WTC11 (cell line): ENCODE results near the gene SUPT20H. TPM values are rescaled to one million over a fixed set of nuclear protein-coding genes. Genes with fewer than 3 reads are reported as not detected.

Experiments
- ATAC-seq: fragments of 200-7000 bp; cut with Tn5 transposase; 2 replicates; pipeline ENCODE4 v1.10.0; 2021; ENCODE audit warnings: mild to moderate bottlenecking, moderate library complexity
- CTCF ChIA-PET: fragments of 300-600 bp; sonication (Branson Sonifier 250); formaldehyde crosslinking; loops from one replicate; lab custom pipeline; 2021; ENCODE audit warnings: antibody characterized with exemption; lab: Charles Lee
- POLR2A ChIA-PET: fragments of 350-600 bp; sonication (Branson Sonifier 250); formaldehyde crosslinking; loops from one replicate; lab custom pipeline; 2021; ENCODE audit warnings: antibody characterized with exemption; lab: Charles Lee
- DNase-seq: peaks from one replicate; pipeline ENCODE4 v3.0.0; 2021; ENCODE audit warnings: low spot score
- H3K27ac Mint-ChIP-seq: 2 replicates; pipeline ENCODE4 v1.8.0; 2021; ENCODE audit warnings: mixed read lengths
- H3K27me3 Mint-ChIP-seq: 2 replicates; pipeline ENCODE4 v1.8.0; 2021; ENCODE audit warnings: low read depth, mild to moderate bottlenecking, moderate library complexity, mixed read lengths
- H3K36me3 Mint-ChIP-seq: 2 replicates; pipeline ENCODE4 v1.8.0; 2021; ENCODE audit warnings: mixed read lengths
- H3K4me1 Mint-ChIP-seq: 2 replicates; pipeline ENCODE4 v1.8.0; 2022; ENCODE audit warnings: mixed read lengths
- H3K4me3 Mint-ChIP-seq: 2 replicates; pipeline ENCODE4 v1.8.0; 2021; ENCODE audit warnings: mild to moderate bottlenecking, moderate library complexity, mixed read lengths
- H3K9me3 Mint-ChIP-seq: 2 replicates; pipeline ENCODE4 v1.8.0; 2021; ENCODE audit warnings: mixed read lengths
- ATF6 ChIP-seq: sonication (generic); formaldehyde crosslinking; IDR thresholded peaks from 2 replicates; pipeline ENCODE4 v1.8.1; 2023; ENCODE audit warnings: mild to moderate bottlenecking, missing genetic modification reagents
- FOXK1 ChIP-seq: sonication (generic); formaldehyde crosslinking; IDR thresholded peaks from 2 replicates; pipeline ENCODE4 v1.8.0; 2022; ENCODE audit warnings: mild to moderate bottlenecking, moderate library complexity, missing genetic modification reagents
- FOXP1 ChIP-seq: sonication (generic); formaldehyde crosslinking; IDR thresholded peaks from 2 replicates; pipeline ENCODE4 v1.8.0; 2022; ENCODE audit warnings: missing genetic modification reagents, mild to moderate bottlenecking, moderate library complexity, borderline replicate concordance
- GRHL2 ChIP-seq: fragments of 250-450 bp; sonication (Bioruptor Pico); IDR thresholded peaks from 2 replicates; pipeline ENCODE4 v1.8.0; 2022; ENCODE audit warnings: mild to moderate bottlenecking, moderate library complexity; ENCODE audit not compliant: insufficient replicate concordance, severe bottlenecking
- GTF2I ChIP-seq: fragments of 250-450 bp; sonication (Bioruptor Pico); conservative IDR thresholded peaks from 2 replicates; pipeline ENCODE4 v1.4.0; 2021; ENCODE audit warnings: mild to moderate bottlenecking
- HMGA2 ChIP-seq: fragments of 250-450 bp; sonication (Bioruptor Pico); IDR thresholded peaks from 2 replicates; pipeline ENCODE4 v1.4.0; 2021; ENCODE audit warnings: mild to moderate bottlenecking, moderate library complexity
- KAT7 ChIP-seq: sonication (generic); formaldehyde crosslinking; IDR thresholded peaks from 2 replicates; pipeline ENCODE4 v1.8.1; 2023; ENCODE audit warnings: missing genetic modification reagents, mild to moderate bottlenecking, borderline replicate concordance
- MYBL2 ChIP-seq: sonication (generic); formaldehyde crosslinking; IDR thresholded peaks from 2 replicates; pipeline ENCODE4 v1.8.1; 2023; ENCODE audit warnings: mild to moderate bottlenecking, moderate library complexity, missing genetic modification reagents
- NFATC4 ChIP-seq: fragments of 250-450 bp; sonication (Bioruptor Pico); IDR thresholded peaks from 2 replicates; pipeline ENCODE4 v1.9.0; 2021; ENCODE audit warnings: mild to moderate bottlenecking
- NR1H2 ChIP-seq: sonication (generic); formaldehyde crosslinking; IDR thresholded peaks from 2 replicates; pipeline ENCODE4 v1.9.0; 2021; ENCODE audit warnings: mild to moderate bottlenecking, moderate library complexity, missing genetic modification reagents
- PRRX2 ChIP-seq: fragments of 250-450 bp; sonication (Bioruptor Pico); IDR thresholded peaks from 2 replicates; pipeline ENCODE4 v1.8.0; 2021; ENCODE audit warnings: mild to moderate bottlenecking
- SP1 ChIP-seq: sonication (generic); formaldehyde crosslinking; conservative IDR thresholded peaks from 2 replicates; pipeline ENCODE4 v1.8.1; 2022; ENCODE audit warnings: missing genetic modification reagents
- TEAD1 ChIP-seq: sonication (generic); formaldehyde crosslinking; IDR thresholded peaks from 2 replicates; pipeline ENCODE4 v1.8.0; 2022; ENCODE audit warnings: mild to moderate bottlenecking, missing genetic modification reagents
- TP53 ChIP-seq: sonication (generic); formaldehyde crosslinking; IDR thresholded peaks from 2 replicates; pipeline ENCODE4 v1.8.1; 2023; ENCODE audit warnings: mild to moderate bottlenecking, missing genetic modification reagents
- USF1 ChIP-seq: sonication (generic); formaldehyde crosslinking; IDR thresholded peaks from 2 replicates; pipeline ENCODE4 v1.8.0; 2022; ENCODE audit warnings: mild to moderate bottlenecking, missing genetic modification reagents
- ZBTB21 ChIP-seq: sonication (generic); formaldehyde crosslinking; IDR thresholded peaks from 2 replicates; pipeline ENCODE4 v1.8.1; 2023; ENCODE audit warnings: mild to moderate bottlenecking, missing genetic modification reagents, borderline replicate concordance
- ZNF219 ChIP-seq: sonication (generic); formaldehyde crosslinking; IDR thresholded peaks from 2 replicates; pipeline ENCODE4 v1.8.0; 2023; ENCODE audit warnings: missing genetic modification reagents, mild to moderate bottlenecking, borderline replicate concordance
- ZNF232 ChIP-seq: sonication (generic); formaldehyde crosslinking; IDR thresholded peaks from 2 replicates; pipeline ENCODE4 v1.8.0; 2022; ENCODE audit warnings: mild to moderate bottlenecking, missing genetic modification reagents
- ZNF281 ChIP-seq: sonication (generic); formaldehyde crosslinking; IDR thresholded peaks from 2 replicates; pipeline ENCODE4 v1.8.0; 2023; ENCODE audit warnings: mild to moderate bottlenecking, missing genetic modification reagents
- ZNF425 ChIP-seq: fragments of 250-450 bp; sonication (Bioruptor Pico); conservative IDR thresholded peaks from 2 replicates; pipeline ENCODE4 v1.9.0; 2021; ENCODE audit warnings: mild to moderate bottlenecking
- total RNA-seq: library from RNA; stranded (reverse); gene quantifications from 3 replicates; pipeline ENCODE4 v1.2.3, GENCODE V29; 2021
- TF ChIP-seq, protein P1 (sequence below): fragments of 250-450 bp; sonication (Bioruptor Pico); IDR thresholded peaks from 2 replicates; pipeline ENCODE4 v1.9.0; 2021; ENCODE audit warnings: mild to moderate bottlenecking
- TF ChIP-seq, protein P2 (sequence below): sonication (generic); formaldehyde crosslinking; IDR thresholded peaks from 2 replicates; pipeline ENCODE4 v1.8.0; 2023; ENCODE audit warnings: missing genetic modification reagents
- TF ChIP-seq, protein P3 (sequence below): sonication (generic); formaldehyde crosslinking; IDR thresholded peaks from 2 replicates; pipeline ENCODE4 v1.8.0; 2022; ENCODE audit warnings: mild to moderate bottlenecking, missing genetic modification reagents

The SUPT20H gene
- total RNA-seq, 1 experiment from 2014 or later = 68.0 TPM

GRCh38 chr13:37011788-37012187, 47.7 kb downstream of the SUPT20H start (continued):
- TF ChIP-seq ZNF425 (no peak), GTF2I (CRISPR knock-in tag) (no peak), ZNF232 (CRISPR knock-in tag) (no peak), NFATC4 (CRISPR knock-in tag) (no peak), GRHL2 (no peak), TP53 (CRISPR knock-in tag) (no peak), FOXK1 (CRISPR knock-in tag) (no peak), PRRX2 (no peak), MYBL2 (CRISPR knock-in tag) (no peak), USF1 (no peak), ATF6 (no peak), ZNF281 (CRISPR knock-in tag) (no peak)
- TF ChIP-seq, protein P1, sequence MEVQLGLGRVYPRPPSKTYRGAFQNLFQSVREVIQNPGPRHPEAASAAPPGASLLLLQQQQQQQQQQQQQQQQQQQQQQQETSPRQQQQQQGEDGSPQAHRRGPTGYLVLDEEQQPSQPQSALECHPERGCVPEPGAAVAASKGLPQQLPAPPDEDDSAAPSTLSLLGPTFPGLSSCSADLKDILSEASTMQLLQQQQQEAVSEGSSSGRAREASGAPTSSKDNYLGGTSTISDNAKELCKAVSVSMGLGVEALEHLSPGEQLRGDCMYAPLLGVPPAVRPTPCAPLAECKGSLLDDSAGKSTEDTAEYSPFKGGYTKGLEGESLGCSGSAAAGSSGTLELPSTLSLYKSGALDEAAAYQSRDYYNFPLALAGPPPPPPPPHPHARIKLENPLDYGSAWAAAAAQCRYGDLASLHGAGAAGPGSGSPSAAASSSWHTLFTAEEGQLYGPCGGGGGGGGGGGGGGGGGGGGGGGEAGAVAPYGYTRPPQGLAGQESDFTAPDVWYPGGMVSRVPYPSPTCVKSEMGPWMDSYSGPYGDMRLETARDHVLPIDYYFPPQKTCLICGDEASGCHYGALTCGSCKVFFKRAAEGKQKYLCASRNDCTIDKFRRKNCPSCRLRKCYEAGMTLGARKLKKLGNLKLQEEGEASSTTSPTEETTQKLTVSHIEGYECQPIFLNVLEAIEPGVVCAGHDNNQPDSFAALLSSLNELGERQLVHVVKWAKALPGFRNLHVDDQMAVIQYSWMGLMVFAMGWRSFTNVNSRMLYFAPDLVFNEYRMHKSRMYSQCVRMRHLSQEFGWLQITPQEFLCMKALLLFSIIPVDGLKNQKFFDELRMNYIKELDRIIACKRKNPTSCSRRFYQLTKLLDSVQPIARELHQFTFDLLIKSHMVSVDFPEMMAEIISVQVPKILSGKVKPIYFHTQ (CRISPR knock-in tag) = no peak
- TF ChIP-seq, protein P2, sequence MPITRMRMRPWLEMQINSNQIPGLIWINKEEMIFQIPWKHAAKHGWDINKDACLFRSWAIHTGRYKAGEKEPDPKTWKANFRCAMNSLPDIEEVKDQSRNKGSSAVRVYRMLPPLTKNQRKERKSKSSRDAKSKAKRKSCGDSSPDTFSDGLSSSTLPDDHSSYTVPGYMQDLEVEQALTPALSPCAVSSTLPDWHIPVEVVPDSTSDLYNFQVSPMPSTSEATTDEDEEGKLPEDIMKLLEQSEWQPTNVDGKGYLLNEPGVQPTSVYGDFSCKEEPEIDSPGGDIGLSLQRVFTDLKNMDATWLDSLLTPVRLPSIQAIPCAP (CRISPR knock-in tag) = no peak
- TF ChIP-seq, all 79 proteins: peak for 0

DNA sequence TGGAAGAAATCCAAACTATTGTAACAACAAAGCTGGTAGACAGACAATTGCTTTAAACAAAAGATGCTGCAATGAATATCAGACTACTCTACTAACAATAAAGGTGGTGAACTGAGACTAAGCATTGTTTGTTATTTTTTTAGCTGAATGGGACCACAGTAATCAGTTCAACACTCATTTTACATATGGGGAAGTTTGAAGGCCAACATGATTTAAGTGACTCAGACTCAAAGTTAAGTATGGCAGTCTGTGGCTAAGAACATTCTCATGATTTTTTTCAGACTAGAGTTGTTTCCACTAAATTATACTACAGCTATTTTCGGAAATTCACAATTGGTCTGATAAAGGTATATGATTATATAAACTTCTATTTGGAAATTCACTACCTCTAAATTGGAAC, 48.5 kb downstream of the SUPT20H start:
- CTCF ChIA-PET = no interaction called here
- no peak overlapping the region for H3K27ac Mint-ChIP-seq
- H3K36me3 Mint-ChIP-seq = peaks cover 66% of the 10 kb centered on the region
- ATAC-seq (no peak), DNase-seq (no peak)
- POLR2A ChIA-PET = no interaction called here
- no peaks in the 10 kb centered on the region for H3K27me3 Mint-ChIP-seq
- no peaks in the 10 kb centered on the region for H3K9me3 Mint-ChIP-seq
- H3K4me3 Mint-ChIP-seq = no peak overlapping the region
- H3K4me1 Mint-ChIP-seq = peaks cover 10% of the 10 kb centered on the region
- TF ChIP-seq KAT7 (CRISPR knock-in tag) (no peak), USF1 (no peak), ZBTB21 (CRISPR knock-in tag) (no peak), FOXP1 (no peak), TEAD1 (CRISPR knock-in tag) (no peak), NR1H2 (CRISPR knock-in tag) (no peak), MYBL2 (CRISPR knock-in tag) (no peak), SP1 (CRISPR knock-in tag) (no peak), ZNF219 (CRISPR knock-in tag) (no peak), FOXK1 (CRISPR knock-in tag) (no peak), HMGA2 (CRISPR knock-in tag) (no peak)
- TF ChIP-seq, protein P3, sequence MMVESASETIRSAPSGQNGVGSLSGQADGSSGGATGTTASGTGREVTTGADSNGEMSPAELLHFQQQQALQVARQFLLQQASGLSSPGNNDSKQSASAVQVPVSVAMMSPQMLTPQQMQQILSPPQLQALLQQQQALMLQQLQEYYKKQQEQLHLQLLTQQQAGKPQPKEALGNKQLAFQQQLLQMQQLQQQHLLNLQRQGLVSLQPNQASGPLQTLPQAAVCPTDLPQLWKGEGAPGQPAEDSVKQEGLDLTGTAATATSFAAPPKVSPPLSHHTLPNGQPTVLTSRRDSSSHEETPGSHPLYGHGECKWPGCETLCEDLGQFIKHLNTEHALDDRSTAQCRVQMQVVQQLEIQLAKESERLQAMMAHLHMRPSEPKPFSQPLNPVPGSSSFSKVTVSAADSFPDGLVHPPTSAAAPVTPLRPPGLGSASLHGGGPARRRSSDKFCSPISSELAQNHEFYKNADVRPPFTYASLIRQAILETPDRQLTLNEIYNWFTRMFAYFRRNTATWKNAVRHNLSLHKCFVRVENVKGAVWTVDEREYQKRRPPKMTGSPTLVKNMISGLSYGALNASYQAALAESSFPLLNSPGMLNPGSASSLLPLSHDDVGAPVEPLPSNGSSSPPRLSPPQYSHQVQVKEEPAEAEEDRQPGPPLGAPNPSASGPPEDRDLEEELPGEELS = no peak
